IMR-90 (cell line): ENCODE measurements around the gene ADISSP. TPM values are rescaled to one million over a fixed set of nuclear protein-coding genes. Genes with fewer than 3 reads are reported as not detected.

Experiments used
- ATAC-seq: fragments of 200-7000 bp; cut with Tn5 transposase; 2 replicates; pipeline ENCODE4 v1.9.1; 2020; ENCODE audit warnings: low read depth, mild to moderate bottlenecking, moderate library complexity
- BruUV-seq: library from RNA; stranded (reverse); fragments of 400-500 nt; replicated peaks from 2 replicates; lab custom pipeline; 2021; lab: Mats Ljungman, UMichigan
- CTCF ChIA-PET: fragments of 300-600 bp; formaldehyde crosslinking; extraction: SDS; loops from one replicate; lab custom pipeline; 2021; ENCODE audit warnings: antibody characterized with exemption; lab: Yijun Ruan, JAX
- POLR2A ChIA-PET: fragments of 300-600 bp; sonication (Branson Sonifier 250); formaldehyde crosslinking; loops from one replicate; lab custom pipeline; 2022; ENCODE audit warnings: antibody characterized with exemption; ENCODE audit not compliant: unreplicated experiment; lab: Charles Lee
- DNase-seq: peaks from one replicate; pipeline ENCODE4 v3.0.0; 2013
- H2AFZ ChIP-seq: replicated peaks from 2 replicates; pipeline ENCODE3; 2013; ENCODE audit warnings: low read length, mild to moderate bottlenecking; ENCODE audit not compliant: poor library complexity
- H2AK5ac ChIP-seq: 2 replicates; pipeline ENCODE4 v1.6.1; 2013; ENCODE audit warnings: low read depth, low read length, inconsistent platforms
- H2AK9ac ChIP-seq: replicated peaks from 2 replicates; pipeline ENCODE3; 2013; ENCODE audit warnings: mild to moderate bottlenecking, low read depth, low read length, moderate library complexity; ENCODE audit not compliant: poor library complexity
- H2BK120ac ChIP-seq: 2 replicates; pipeline ENCODE4 v1.6.1; 2013; ENCODE audit warnings: low read depth, low read length, inconsistent platforms
- H2BK15ac ChIP-seq: 3 replicates; pipeline ENCODE4 v1.6.1; 2013; ENCODE audit warnings: low read depth, low read length, inconsistent platforms
- H2BK20ac ChIP-seq: 2 replicates; pipeline ENCODE4 v1.6.1; 2013; ENCODE audit warnings: low read depth, mild to moderate bottlenecking, inconsistent platforms, low read length, moderate library complexity
- H2BK5ac ChIP-seq: 2 replicates; pipeline ENCODE4 v1.6.1; 2013; ENCODE audit warnings: mild to moderate bottlenecking, low read depth, low read length, inconsistent platforms; ENCODE audit not compliant: poor library complexity, severe bottlenecking
- H3K14ac ChIP-seq: replicated peaks from 2 replicates; pipeline ENCODE4 v1.6.1; 2013; ENCODE audit warnings: low read depth, low read length, inconsistent platforms
- H3K18ac ChIP-seq: 2 replicates; pipeline ENCODE4 v1.6.1; 2013; ENCODE audit warnings: low read depth, low read length, control low read depth
- H3K23ac ChIP-seq: 2 replicates; pipeline ENCODE4 v1.6.1; 2013; ENCODE audit warnings: low read depth, low read length, inconsistent platforms
- H3K27ac ChIP-seq: 2 replicates; pipeline ENCODE4 v1.5.1; 2013; ENCODE audit warnings: mild to moderate bottlenecking, control low read depth, low read length; ENCODE audit not compliant: insufficient read depth
- H3K27me3 ChIP-seq: 2 replicates; pipeline ENCODE4 v1.6.1; 2013; ENCODE audit warnings: low read length; ENCODE audit not compliant: control insufficient read depth, insufficient read depth
- H3K36me3 ChIP-seq: 2 replicates; pipeline ENCODE4 v1.6.1; 2013; ENCODE audit warnings: low read length, mixed read lengths; ENCODE audit not compliant: control insufficient read depth, insufficient read depth
- H3K4ac ChIP-seq: 2 replicates; pipeline ENCODE4 v1.6.1; 2013; ENCODE audit warnings: low read depth, low read length, inconsistent platforms
- H3K4me1 ChIP-seq: 2 replicates; pipeline ENCODE4 v1.6.1; 2013; ENCODE audit warnings: low read length, mixed read lengths; ENCODE audit not compliant: control insufficient read depth, insufficient read depth
- H3K4me2 ChIP-seq: 2 replicates; pipeline ENCODE4 v1.6.1; 2013; ENCODE audit warnings: low read depth, mild to moderate bottlenecking, control low read depth, low read length, moderate library complexity
- H3K4me3 ChIP-seq: 2 replicates; pipeline ENCODE4 v1.5.1; 2013; ENCODE audit warnings: low read depth, mild to moderate bottlenecking, control low read depth, low read length, moderate library complexity; ENCODE audit not compliant: insufficient read depth
- H3K56ac ChIP-seq: 2 replicates; pipeline ENCODE4 v1.6.1; 2013; ENCODE audit warnings: low read length, inconsistent platforms; ENCODE audit not compliant: insufficient read depth; ENCODE audit errors: extremely low read depth
- H3K79me1 ChIP-seq, 2 experiments: 2 replicates each; pipeline ENCODE4 v1.6.1; 2013; ENCODE audit warnings: low read length in 2 of 2, inconsistent platforms in 1 of 2, low read depth in 1 of 2
- H3K9ac ChIP-seq: 2 replicates; pipeline ENCODE4 v1.6.1; 2013; ENCODE audit warnings: low read depth, low read length, control low read depth
- H3K9me1 ChIP-seq: 2 replicates; pipeline ENCODE4 v1.6.1; 2013; ENCODE audit warnings: low read length, inconsistent platforms; ENCODE audit not compliant: insufficient read depth
- H3K9me3 ChIP-seq: 2 replicates; pipeline ENCODE4 v1.6.1; 2013; ENCODE audit warnings: low read length; ENCODE audit not compliant: control insufficient read depth, insufficient read depth
- H4K20me1 ChIP-seq: 2 replicates; pipeline ENCODE4 v1.6.1; 2013; ENCODE audit warnings: low read length, inconsistent platforms; ENCODE audit not compliant: insufficient read depth
- H4K5ac ChIP-seq: 2 replicates; pipeline ENCODE4 v1.6.1; 2013; ENCODE audit warnings: mild to moderate bottlenecking, low read depth, low read length, control low read depth
- H4K8ac ChIP-seq, 2 experiments: 2 replicates each; pipeline ENCODE4 v1.6.1; 2013; ENCODE audit warnings: low read depth in 2 of 2, low read length in 2 of 2, control low read depth in 1 of 2, inconsistent platforms in 1 of 2
- H4K91ac ChIP-seq: 2 replicates; pipeline ENCODE4 v1.6.1; 2013; ENCODE audit warnings: low read depth, low read length, inconsistent platforms; ENCODE audit not compliant: insufficient read depth
- MAFK ChIP-seq: IDR thresholded peaks from 2 replicates; pipeline ENCODE4 v1.6.1; 2012; ENCODE audit warnings: low read depth, low read length, improper control_type of control experiment
- SMC3 ChIP-seq: fragments of 150-350 bp; IDR thresholded peaks from 2 replicates; pipeline ENCODE4 v1.6.1; 2016; ENCODE audit warnings: low read depth, mild to moderate bottlenecking, antibody characterized with exemption, low read length, moderate library complexity
- WGBS, 2 experiments: methylation state at CpG; one replicate each; pipeline versions ENCODE4 v1.1.5 to v1.1.7; 2013; ENCODE audit warnings: missing lambda C conversion rate in 2 of 2; ENCODE audit not compliant: insufficient read length in 1 of 2; ENCODE audit errors: extremely low coverage in 2 of 2; 5-methylcytosine and 5-hydroxymethylcytosine counted together
- dilution Hi-C: fragments of 300-500 bp; cut with HindIII; formaldehyde crosslinking; loops from one replicate; pipeline ENCODE4 v1.14.3; 2018; ENCODE audit warnings: low sequenced_read_pairs; ENCODE audit not compliant: unreplicated experiment
- in situ Hi-C: fragments of 300-500 bp; cut with MboI; formaldehyde crosslinking; loops from 3 replicates; pipeline ENCODE4 v1.14.3; 2019; ENCODE audit warnings: low sequenced_read_pairs, inconsistent platforms, mixed read lengths
- intact Hi-C: fragments of 100-400 bp; cut with micrococcal nuclease; formaldehyde crosslinking; loops from 2 replicates; pipeline ENCODE4 v1.10.0; 2022
- polyA plus RNA-seq, 3 experiments: library from polyadenylated mRNA; depleted of rRNA; stranded (reverse); fragments of >200 nt; gene quantifications; 2 replicates each; pipeline ENCODE4 v1.2.3, GENCODE V29; 2012; ENCODE audit warnings: low replicate concordance in 1 of 3
- total RNA-seq: library from RNA; depleted of rRNA; stranded (reverse); fragments of >200 nt; gene quantifications from 2 replicates; pipeline ENCODE4 v1.2.3, GENCODE V29; 2012

ADISSP gene
- total and polyA plus RNA-seq, 2 of the 4 experiments (the other 2 are of a cell fraction) = 31.9 to 58.2 TPM

- DNase-seq (no peak), ATAC-seq (no peak)
- Histone ChIP-seq H3K4me2 (no peak overlapping the region), H3K27ac (no peak overlapping the region), H2BK15ac (no peak overlapping the region), H3K9me1 (no peaks in the 10 kb centered on the region; the same call in 1 of the 2 replicates), H2AK9ac (no peak overlapping the region), H3K14ac (no peak overlapping the region), H3K23ac (no peak overlapping the region), H4K8ac (no peak overlapping the region), H2AK5ac (no peak overlapping the region), H4K5ac (no peak overlapping the region), H2BK120ac (no peak overlapping the region), H3K9me3 (no peaks in the 10 kb centered on the region), H3K56ac (no peak overlapping the region), H2BK20ac (no peak overlapping the region), H3K9ac (no peak overlapping the region), H3K79me1 (no peaks in the 10 kb centered on the region), H4K91ac (no peak overlapping the region), H3K27me3 (peaks cover 67% of the 10 kb centered on the region), H2AFZ (no peak overlapping the region), H3K36me3 (no peaks in the 10 kb centered on the region), H3K4ac (no peak overlapping the region), H3K4me3 (no peak overlapping the region), H2BK5ac (no peak overlapping the region), H4K20me1 (no peaks in the 10 kb centered on the region), H3K18ac (no peak overlapping the region), H3K4me1 (no peaks in the 10 kb centered on the region)
- in situ Hi-C loops = no loop called here
- no peak for TF ChIP-seq SMC3
- no peak for TF ChIP-seq MAFK
- CTCF ChIA-PET = interaction anchor here (1.6 kb wide), 1 partner anchor 18 kb away, joined by 4 read pairs; no protein-coding TSS in a partner anchor
- intact Hi-C loops = no loop called here
- POLR2A ChIA-PET = no interaction called here
- dilution Hi-C loops = no loop called here
- no TSS peak for BruUV-seq
- no CpG with 5 or more reads among the region's 3 CpGs for WGBS, 2 experiments
Observed at GRCh38 chr20:3728876-3729275, 38.7 kb downstream of the ADISSP start.
